Neural cell (in vitro differentiated cells): ENCODE measurements around the gene RANBP3. TPM values are rescaled to one million over a fixed set of nuclear protein-coding genes. Genes with fewer than 3 reads are reported as not detected.

Experiments
- H2AFZ ChIP-seq: fragments of 200-600, 300-800 bp; sonication (generic), shearing (Covaris generic); 2 replicates; pipeline ENCODE4 v1.6.0; 2014; ENCODE audit warnings: low read depth, mild to moderate bottlenecking, antibody characterized with exemption, low read length, moderate library complexity
- H3F3A ChIP-seq: fragments of 200-600 bp; shearing (Covaris generic); 2 replicates; pipeline ENCODE4 v1.6.1; 2016; ENCODE audit warnings: mild to moderate bottlenecking, moderate library complexity, mixed read lengths, antibody characterized with exemption, low read length; ENCODE audit not compliant: insufficient read depth, poor library complexity, severe bottlenecking
- H3K27ac ChIP-seq: fragments of 200-600, 300-800 bp; sonication (generic), shearing (Covaris generic); 2 replicates; pipeline ENCODE4 v1.5.1; 2014; ENCODE audit warnings: mild to moderate bottlenecking, low read length, moderate library complexity
- H3K27me3 ChIP-seq: fragments of 300-800, 200-600 bp; sonication (generic), shearing (Covaris generic); 2 replicates; pipeline ENCODE4 v1.6.0; 2014; ENCODE audit warnings: mild to moderate bottlenecking, low read depth, low read length, moderate library complexity; ENCODE audit not compliant: insufficient read depth
- H3K36me3 ChIP-seq: fragments of 300-800, 200-600 bp; sonication (generic), shearing (Covaris generic); 2 replicates; pipeline ENCODE4 v1.5.1; 2014; ENCODE audit warnings: mild to moderate bottlenecking, antibody characterized with exemption, low read length, moderate library complexity; ENCODE audit not compliant: insufficient read depth
- H3K4me2 ChIP-seq: fragments of 300-800, 200-600 bp; sonication (generic), shearing (Covaris generic); 2 replicates; pipeline ENCODE4 v1.6.0; 2014; ENCODE audit warnings: mild to moderate bottlenecking, low read length
- H3K4me3 ChIP-seq: fragments of 300-800, 200-600 bp; sonication (generic), shearing (Covaris generic); 2 replicates; pipeline ENCODE4 v1.5.1; 2014; ENCODE audit warnings: mild to moderate bottlenecking, low read length, moderate library complexity
- H3K79me2 ChIP-seq: fragments of 200-600 bp; shearing (Covaris generic); replicated peaks from 2 replicates; pipeline ENCODE4 v1.6.0; 2014; ENCODE audit warnings: mild to moderate bottlenecking, low read length, moderate library complexity; ENCODE audit not compliant: insufficient read depth
- H3K9ac ChIP-seq: fragments of 300-800, 200-600 bp; sonication (generic), shearing (Covaris generic); 2 replicates; pipeline ENCODE4 v1.6.1; 2016; ENCODE audit warnings: mild to moderate bottlenecking, low read length, mixed read lengths
- H3K9me2 ChIP-seq: fragments of 200-600 bp; shearing (Covaris generic); 2 replicates; pipeline ENCODE4 v1.6.1; 2016; ENCODE audit warnings: mild to moderate bottlenecking, low read length, mixed read lengths; ENCODE audit not compliant: insufficient read depth
- H3K9me3 ChIP-seq: fragments of 200-600, 300-800 bp; sonication (generic), shearing (Covaris generic); 2 replicates; pipeline ENCODE4 v1.6.1; 2016; ENCODE audit warnings: mild to moderate bottlenecking, mixed run types, low read length, moderate library complexity, mixed read lengths
- H4K20me1 ChIP-seq: fragments of 200-600 bp; shearing (Covaris generic); 2 replicates; pipeline ENCODE4 v1.6.1; 2016; ENCODE audit warnings: mild to moderate bottlenecking, mixed run types; ENCODE audit not compliant: insufficient read depth
- CTCF ChIP-seq: fragments of 450-650 bp; IDR thresholded peaks from 2 replicates; pipeline ENCODE4 v1.5.1; 2014; ENCODE audit warnings: antibody characterized with exemption, mild to moderate bottlenecking, moderate library complexity; ENCODE audit not compliant: poor library complexity, severe bottlenecking
- EP300 ChIP-seq: fragments of 450-650 bp; conservative IDR thresholded peaks from 2 replicates; pipeline ENCODE4 v1.6.1; 2014; ENCODE audit warnings: antibody characterized with exemption, mild to moderate bottlenecking, moderate library complexity; ENCODE audit not compliant: poor library complexity, severe bottlenecking
- EZH2 ChIP-seq: fragments of 200-600, 300-800 bp; shearing (Covaris generic), sonication (generic); IDR thresholded peaks from 2 replicates; pipeline ENCODE4 v1.6.1; 2014; ENCODE audit warnings: antibody characterized with exemption, low read length, borderline replicate concordance, mild to moderate bottlenecking; ENCODE audit not compliant: insufficient read depth, poor library complexity, severe bottlenecking
- MXI1 ChIP-seq: fragments of 450-650 bp; conservative IDR thresholded peaks from 2 replicates; pipeline ENCODE4 v1.6.1; 2014; ENCODE audit warnings: antibody characterized with exemption, mild to moderate bottlenecking; ENCODE audit not compliant: poor library complexity, severe bottlenecking
- POLR2AphosphoS5 ChIP-seq: IDR thresholded peaks from 2 replicates; pipeline ENCODE4 v1.6.1; 2012
- RAD21 ChIP-seq: fragments of 450-650 bp; conservative IDR thresholded peaks from 2 replicates; pipeline ENCODE4 v1.6.1; 2014; ENCODE audit warnings: antibody characterized with exemption, mild to moderate bottlenecking, moderate library complexity
- SMC3 ChIP-seq: fragments of 450-650 bp; conservative IDR thresholded peaks from 2 replicates; pipeline ENCODE4 v1.6.1; 2014; ENCODE audit warnings: antibody characterized with exemption, mild to moderate bottlenecking, moderate library complexity; ENCODE audit not compliant: poor library complexity
- TAF1 ChIP-seq: IDR thresholded peaks from 2 replicates; pipeline ENCODE4 v1.6.1; 2012; ENCODE audit warnings: low read depth
- polyA plus RNA-seq: library from polyadenylated mRNA; depleted of rRNA; stranded (reverse); fragments of >200 nt; gene quantifications from 2 replicates; pipeline ENCODE4 v1.2.3, GENCODE V29; 2014
- TF ChIP-seq, protein P1 (sequence below): IDR thresholded peaks from 2 replicates; pipeline ENCODE4 v1.6.1; 2012; ENCODE audit warnings: borderline replicate concordance

The RANBP3 gene
- polyA plus RNA-seq, 1 donor from 2014 or later = 67.6 TPM

GRCh38 chr19:6020166-6020882 lies 42.4 kb upstream of the RANBP3 start:
- H3K4me3 ChIP-seq = no peak overlapping the region
- H3K9me3 ChIP-seq = no peaks in the 10 kb centered on the region
- H3K4me2 ChIP-seq = no peak overlapping the region
- H3K9ac ChIP-seq = no peak overlapping the region
- H3F3A ChIP-seq = no peaks in the 10 kb centered on the region
- H3K79me2 ChIP-seq = no peaks in the 10 kb centered on the region
- no peak overlapping the region for H3K27ac ChIP-seq
- no peak overlapping the region for H2AFZ ChIP-seq
- H3K27me3 ChIP-seq = no peaks in the 10 kb centered on the region
- no peaks in the 10 kb centered on the region for H4K20me1 ChIP-seq
- TF ChIP-seq POLR2AphosphoS5 (no peak), SMC3 (no peak), EZH2 (no peak), RAD21 (no peak), TAF1 (no peak), EP300 (no peak), MXI1 (no peak), CTCF (no peak)
- TF ChIP-seq, protein P1, sequence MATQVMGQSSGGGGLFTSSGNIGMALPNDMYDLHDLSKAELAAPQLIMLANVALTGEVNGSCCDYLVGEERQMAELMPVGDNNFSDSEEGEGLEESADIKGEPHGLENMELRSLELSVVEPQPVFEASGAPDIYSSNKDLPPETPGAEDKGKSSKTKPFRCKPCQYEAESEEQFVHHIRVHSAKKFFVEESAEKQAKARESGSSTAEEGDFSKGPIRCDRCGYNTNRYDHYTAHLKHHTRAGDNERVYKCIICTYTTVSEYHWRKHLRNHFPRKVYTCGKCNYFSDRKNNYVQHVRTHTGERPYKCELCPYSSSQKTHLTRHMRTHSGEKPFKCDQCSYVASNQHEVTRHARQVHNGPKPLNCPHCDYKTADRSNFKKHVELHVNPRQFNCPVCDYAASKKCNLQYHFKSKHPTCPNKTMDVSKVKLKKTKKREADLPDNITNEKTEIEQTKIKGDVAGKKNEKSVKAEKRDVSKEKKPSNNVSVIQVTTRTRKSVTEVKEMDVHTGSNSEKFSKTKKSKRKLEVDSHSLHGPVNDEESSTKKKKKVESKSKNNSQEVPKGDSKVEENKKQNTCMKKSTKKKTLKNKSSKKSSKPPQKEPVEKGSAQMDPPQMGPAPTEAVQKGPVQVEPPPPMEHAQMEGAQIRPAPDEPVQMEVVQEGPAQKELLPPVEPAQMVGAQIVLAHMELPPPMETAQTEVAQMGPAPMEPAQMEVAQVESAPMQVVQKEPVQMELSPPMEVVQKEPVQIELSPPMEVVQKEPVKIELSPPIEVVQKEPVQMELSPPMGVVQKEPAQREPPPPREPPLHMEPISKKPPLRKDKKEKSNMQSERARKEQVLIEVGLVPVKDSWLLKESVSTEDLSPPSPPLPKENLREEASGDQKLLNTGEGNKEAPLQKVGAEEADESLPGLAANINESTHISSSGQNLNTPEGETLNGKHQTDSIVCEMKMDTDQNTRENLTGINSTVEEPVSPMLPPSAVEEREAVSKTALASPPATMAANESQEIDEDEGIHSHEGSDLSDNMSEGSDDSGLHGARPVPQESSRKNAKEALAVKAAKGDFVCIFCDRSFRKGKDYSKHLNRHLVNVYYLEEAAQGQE = no peak
- no peaks in the 10 kb centered on the region for H3K36me3 ChIP-seq
- no peaks in the 10 kb centered on the region for H3K9me2 ChIP-seq

GRCh38 chr19:6018786-6019185 lies 40.8 kb upstream of the RANBP3 start:
- no peaks in the 10 kb centered on the region for H3K79me2 ChIP-seq
- no peaks in the 10 kb centered on the region for H3K9me2 ChIP-seq
- no peak overlapping the region for H2AFZ ChIP-seq
- no peaks in the 10 kb centered on the region for H3K36me3 ChIP-seq
- no peaks in the 10 kb centered on the region for H3K27me3 ChIP-seq
- no peaks in the 10 kb centered on the region for H4K20me1 ChIP-seq
- H3K27ac ChIP-seq = no peak overlapping the region
- no peak overlapping the region for H3K4me3 ChIP-seq
- H3K9ac ChIP-seq = no peak overlapping the region
- no peaks in the 10 kb centered on the region for H3K9me3 ChIP-seq
- TF ChIP-seq, protein P1 = no peak
- TF ChIP-seq SMC3 = no peak
- no peak for TF ChIP-seq RAD21
- no peak for TF ChIP-seq POLR2AphosphoS5
- TF ChIP-seq MXI1 = no peak
- TF ChIP-seq EP300 = no peak
- TF ChIP-seq EZH2 = no peak
- TF ChIP-seq TAF1 = no peak
- TF ChIP-seq CTCF = no peak
- H3K4me2 ChIP-seq = no peak overlapping the region
- H3F3A ChIP-seq = no peaks in the 10 kb centered on the region
